K562 (cell line): Measurements from ENCODE around the gene IGF2BP1. TPM values are rescaled to one million over a fixed set of nuclear protein-coding genes. Genes with fewer than 3 reads are reported as not detected.

ENCODE experiments used
- CBFA2T3 ChIP-seq: fragments of 450-650 bp; IDR thresholded peaks from 2 replicates; pipeline ENCODE4 v1.6.1; 2017
- CEBPB ChIP-seq: fragments of 450-650 bp; IDR thresholded peaks from 2 replicates; pipeline ENCODE4 v1.6.1; 2016; ENCODE audit warnings: missing genetic modification characterization, missing compliant biosample characterization
- DDX20 ChIP-seq: fragments of 450-650 bp; IDR thresholded peaks from 2 replicates; pipeline ENCODE4 v1.6.1; 2016; ENCODE audit warnings: missing genetic modification characterization, low read depth, mild to moderate bottlenecking, missing compliant biosample characterization, moderate library complexity
- EP400 ChIP-seq: fragments of 450-650 bp; IDR thresholded peaks from 2 replicates; pipeline ENCODE4 v1.6.1; 2017; ENCODE audit warnings: antibody characterized with exemption, mild to moderate bottlenecking, moderate library complexity
- EWSR1 ChIP-seq: fragments of 450-650 bp; IDR thresholded peaks from 2 replicates; pipeline ENCODE4 v1.6.1; 2018; ENCODE audit warnings: borderline replicate concordance, mild to moderate bottlenecking, low read depth, moderate library complexity; ENCODE audit not compliant: partially characterized antibody
- FOXP4 ChIP-seq: sonication (generic); formaldehyde crosslinking; IDR thresholded peaks from 2 replicates; pipeline ENCODE4 v1.8.0; 2022; ENCODE audit warnings: mild to moderate bottlenecking, missing genetic modification reagents, borderline replicate concordance
- NR1H2 ChIP-seq: sonication (generic); formaldehyde crosslinking; IDR thresholded peaks from 2 replicates; pipeline ENCODE4 v1.4.0; 2020; ENCODE audit warnings: mild to moderate bottlenecking, missing genetic modification reagents
- SMAD1 ChIP-seq: fragments of 150-350 bp; IDR thresholded peaks from 2 replicates; pipeline ENCODE4 v1.6.1; 2014; ENCODE audit warnings: low read length, low read depth; ENCODE audit not compliant: partially characterized antibody
- TAL1 ChIP-seq: fragments of 450-650 bp; IDR thresholded peaks from 2 replicates; pipeline ENCODE4 v1.6.1; 2016; ENCODE audit warnings: mild to moderate bottlenecking
- ZNF124 ChIP-seq: sonication (generic); formaldehyde crosslinking; IDR thresholded peaks from 2 replicates; pipeline ENCODE4 v1.8.1; 2022; ENCODE audit warnings: missing genetic modification reagents
- polyA plus RNA-seq, 8 experiments: library from polyadenylated mRNA; depleted of rRNA in 4 of 8; stranded (reverse) in 5 of 8; unstranded in 3 of 8; fragments of >200 nt; fragmentation: Nextera tagmentation in 2 of 8; fragmentation: Illumina TruSeq in 1 of 8; extraction: Ambion mirVana in 2 of 8; extraction: Trizol in 1 of 8; gene quantifications; 2 replicates each; pipeline versions ENCODE4 v1.2.1 to v1.2.3, GENCODE V29; 2011 to 2014; ENCODE audit warnings: inconsistent platforms in 1 of 8, missing spikeins in 1 of 8
- total RNA-seq, 7 experiments: library from RNA; depleted of rRNA in 6 of 7; stranded (reverse); fragments of >200 nt in 6 of 7; fragmentation: Illumina TruSeq in 2 of 7; extraction: Trizol in 2 of 7; gene quantifications; 2 replicates each; pipeline versions ENCODE4 v1.2.1 to v1.2.3, GENCODE V29; 2011 to 2021; ENCODE audit warnings: low replicate concordance in 1 of 7
- TF ChIP-seq, protein P1 (sequence below): sonication (generic); formaldehyde crosslinking; IDR thresholded peaks from 2 replicates; pipeline ENCODE4 v1.8.0; 2022; ENCODE audit warnings: missing genetic modification reagents, mild to moderate bottlenecking, borderline replicate concordance
- TF ChIP-seq, protein P2 (sequence below): fragments of 200-400 bp; formaldehyde crosslinking; IDR thresholded peaks from 2 replicates; pipeline ENCODE4 v1.6.1; 2017; ENCODE audit warnings: mild to moderate bottlenecking, low read depth, low read length, moderate library complexity
- TF ChIP-seq, protein P3 (sequence below): sonication (generic); formaldehyde crosslinking; IDR thresholded peaks from 2 replicates; pipeline ENCODE4 v1.8.0; 2022; ENCODE audit warnings: missing genetic modification reagents, mild to moderate bottlenecking, borderline replicate concordance
- TF ChIP-seq, protein P4 (sequence below): fragments of 450-650 bp; IDR thresholded peaks from 2 replicates; pipeline ENCODE4 v1.6.1; 2016; ENCODE audit warnings: low read depth, mild to moderate bottlenecking, moderate library complexity
- TF ChIP-seq, protein P5 (sequence below): IDR thresholded peaks from 2 replicates; pipeline ENCODE4 v1.6.1; 2011; ENCODE audit warnings: borderline replicate concordance, low read depth, mild to moderate bottlenecking, moderate library complexity, low read length; ENCODE audit not compliant: insufficient read depth, poor library complexity, severe bottlenecking

The IGF2BP1 gene
- total and polyA plus RNA-seq, 9 of the 15 experiments (the other 6 are each of a cell fraction or from before 2014, with no cell fraction given): 13.0 to 318 (median 53.6) TPM

DNA sequence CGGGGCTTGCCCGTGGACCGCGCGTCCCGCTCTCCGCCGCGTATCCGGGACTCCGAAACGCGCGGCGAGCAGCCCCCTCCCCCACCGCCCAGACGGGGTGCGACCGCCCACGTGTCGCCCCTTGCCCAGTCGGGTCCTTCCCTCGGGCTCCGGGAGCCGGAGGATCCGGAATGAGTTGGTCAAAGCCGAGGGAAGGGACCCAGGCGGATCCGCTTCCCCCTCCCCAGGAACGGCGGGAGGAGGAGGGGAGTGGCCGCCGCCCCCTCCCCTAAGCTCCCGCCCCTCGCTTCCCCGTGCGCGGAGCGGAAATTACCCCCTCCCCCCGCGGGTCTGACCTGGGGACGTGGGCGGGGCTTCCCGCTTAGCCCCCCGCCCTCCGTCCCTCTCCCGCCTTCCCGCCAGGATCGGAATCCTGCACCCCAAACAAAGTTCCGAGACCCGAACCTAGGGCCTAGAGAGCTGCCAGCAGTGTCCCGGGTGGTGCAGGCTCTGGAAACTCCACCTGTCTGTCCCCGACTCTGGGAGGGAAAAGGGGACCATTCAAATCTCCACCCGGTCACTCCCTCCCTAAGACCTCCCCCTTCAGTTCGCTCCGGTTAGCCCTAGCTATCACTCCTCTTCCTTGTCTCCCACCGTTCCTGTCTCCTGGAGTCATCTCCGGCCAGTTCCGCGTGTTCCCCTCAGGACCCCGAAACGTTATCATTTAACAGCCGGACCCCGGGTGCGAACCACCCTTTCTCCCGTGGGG, 1.0 kb upstream of the IGF2BP1 start (continued):
- TF ChIP-seq, protein P1, sequence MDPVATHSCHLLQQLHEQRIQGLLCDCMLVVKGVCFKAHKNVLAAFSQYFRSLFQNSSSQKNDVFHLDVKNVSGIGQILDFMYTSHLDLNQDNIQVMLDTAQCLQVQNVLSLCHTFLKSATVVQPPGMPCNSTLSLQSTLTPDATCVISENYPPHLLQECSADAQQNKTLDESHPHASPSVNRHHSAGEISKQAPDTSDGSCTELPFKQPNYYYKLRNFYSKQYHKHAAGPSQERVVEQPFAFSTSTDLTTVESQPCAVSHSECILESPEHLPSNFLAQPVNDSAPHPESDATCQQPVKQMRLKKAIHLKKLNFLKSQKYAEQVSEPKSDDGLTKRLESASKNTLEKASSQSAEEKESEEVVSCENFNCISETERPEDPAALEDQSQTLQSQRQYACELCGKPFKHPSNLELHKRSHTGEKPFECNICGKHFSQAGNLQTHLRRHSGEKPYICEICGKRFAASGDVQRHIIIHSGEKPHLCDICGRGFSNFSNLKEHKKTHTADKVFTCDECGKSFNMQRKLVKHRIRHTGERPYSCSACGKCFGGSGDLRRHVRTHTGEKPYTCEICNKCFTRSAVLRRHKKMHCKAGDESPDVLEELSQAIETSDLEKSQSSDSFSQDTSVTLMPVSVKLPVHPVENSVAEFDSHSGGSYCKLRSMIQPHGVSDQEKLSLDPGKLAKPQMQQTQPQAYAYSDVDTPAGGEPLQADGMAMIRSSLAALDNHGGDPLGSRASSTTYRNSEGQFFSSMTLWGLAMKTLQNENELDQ (CRISPR knock-in tag): no peak
- TF ChIP-seq, protein P2, sequence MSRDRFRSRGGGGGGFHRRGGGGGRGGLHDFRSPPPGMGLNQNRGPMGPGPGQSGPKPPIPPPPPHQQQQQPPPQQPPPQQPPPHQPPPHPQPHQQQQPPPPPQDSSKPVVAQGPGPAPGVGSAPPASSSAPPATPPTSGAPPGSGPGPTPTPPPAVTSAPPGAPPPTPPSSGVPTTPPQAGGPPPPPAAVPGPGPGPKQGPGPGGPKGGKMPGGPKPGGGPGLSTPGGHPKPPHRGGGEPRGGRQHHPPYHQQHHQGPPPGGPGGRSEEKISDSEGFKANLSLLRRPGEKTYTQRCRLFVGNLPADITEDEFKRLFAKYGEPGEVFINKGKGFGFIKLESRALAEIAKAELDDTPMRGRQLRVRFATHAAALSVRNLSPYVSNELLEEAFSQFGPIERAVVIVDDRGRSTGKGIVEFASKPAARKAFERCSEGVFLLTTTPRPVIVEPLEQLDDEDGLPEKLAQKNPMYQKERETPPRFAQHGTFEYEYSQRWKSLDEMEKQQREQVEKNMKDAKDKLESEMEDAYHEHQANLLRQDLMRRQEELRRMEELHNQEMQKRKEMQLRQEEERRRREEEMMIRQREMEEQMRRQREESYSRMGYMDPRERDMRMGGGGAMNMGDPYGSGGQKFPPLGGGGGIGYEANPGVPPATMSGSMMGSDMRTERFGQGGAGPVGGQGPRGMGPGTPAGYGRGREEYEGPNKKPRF: no peak
- TF ChIP-seq TAL1 (no peak), DDX20 (tag) (no peak), ZNF124 (CRISPR knock-in tag) (no peak), EWSR1 (no peak), CEBPB (tag) (no peak), EP400 (peak; percentile 94), SMAD1 (peak; percentile 6), NR1H2 (no peak), FOXP4 (CRISPR knock-in tag) (0 out of 2 replicates have a peak, but pooled peaks have one; percentile 33), CBFA2T3 (peak; percentile 22; the same call in 1 of the 2 replicates)
- TF ChIP-seq, protein P3, sequence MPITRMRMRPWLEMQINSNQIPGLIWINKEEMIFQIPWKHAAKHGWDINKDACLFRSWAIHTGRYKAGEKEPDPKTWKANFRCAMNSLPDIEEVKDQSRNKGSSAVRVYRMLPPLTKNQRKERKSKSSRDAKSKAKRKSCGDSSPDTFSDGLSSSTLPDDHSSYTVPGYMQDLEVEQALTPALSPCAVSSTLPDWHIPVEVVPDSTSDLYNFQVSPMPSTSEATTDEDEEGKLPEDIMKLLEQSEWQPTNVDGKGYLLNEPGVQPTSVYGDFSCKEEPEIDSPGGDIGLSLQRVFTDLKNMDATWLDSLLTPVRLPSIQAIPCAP (CRISPR knock-in tag): no peak
- TF ChIP-seq, protein P4, sequence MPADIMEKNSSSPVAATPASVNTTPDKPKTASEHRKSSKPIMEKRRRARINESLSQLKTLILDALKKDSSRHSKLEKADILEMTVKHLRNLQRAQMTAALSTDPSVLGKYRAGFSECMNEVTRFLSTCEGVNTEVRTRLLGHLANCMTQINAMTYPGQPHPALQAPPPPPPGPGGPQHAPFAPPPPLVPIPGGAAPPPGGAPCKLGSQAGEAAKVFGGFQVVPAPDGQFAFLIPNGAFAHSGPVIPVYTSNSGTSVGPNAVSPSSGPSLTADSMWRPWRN: no peak
- TF ChIP-seq, protein P5, sequence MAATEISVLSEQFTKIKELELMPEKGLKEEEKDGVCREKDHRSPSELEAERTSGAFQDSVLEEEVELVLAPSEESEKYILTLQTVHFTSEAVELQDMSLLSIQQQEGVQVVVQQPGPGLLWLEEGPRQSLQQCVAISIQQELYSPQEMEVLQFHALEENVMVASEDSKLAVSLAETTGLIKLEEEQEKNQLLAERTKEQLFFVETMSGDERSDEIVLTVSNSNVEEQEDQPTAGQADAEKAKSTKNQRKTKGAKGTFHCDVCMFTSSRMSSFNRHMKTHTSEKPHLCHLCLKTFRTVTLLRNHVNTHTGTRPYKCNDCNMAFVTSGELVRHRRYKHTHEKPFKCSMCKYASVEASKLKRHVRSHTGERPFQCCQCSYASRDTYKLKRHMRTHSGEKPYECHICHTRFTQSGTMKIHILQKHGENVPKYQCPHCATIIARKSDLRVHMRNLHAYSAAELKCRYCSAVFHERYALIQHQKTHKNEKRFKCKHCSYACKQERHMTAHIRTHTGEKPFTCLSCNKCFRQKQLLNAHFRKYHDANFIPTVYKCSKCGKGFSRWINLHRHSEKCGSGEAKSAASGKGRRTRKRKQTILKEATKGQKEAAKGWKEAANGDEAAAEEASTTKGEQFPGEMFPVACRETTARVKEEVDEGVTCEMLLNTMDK: no peak
